Measurements from ENCODE around the gene WTIP. TPM values are rescaled to one million over a fixed set of nuclear protein-coding genes. Genes with fewer than 3 reads are reported as not detected.
A peak's percentile ranks its signal among the peaks of the same experiment; 100 is the strongest.

WTIP gene
- total RNA-seq, 1 donor from 2014 or later, result 40.3 TPM

GRCh38 chr19:34490141-34490766, 8.7 kb downstream of the WTIP start:
- peaks cover 19% of the 10 kb centered on the region for H3K36me3 ChIP-seq (ENCODE audit: control insufficient read depth, insufficient read depth, low read length)
- H3K4me3 ChIP-seq (ENCODE audit: low read depth, low read length), result no peak overlapping the region
- no peaks in the 10 kb centered on the region for H3K27me3 ChIP-seq (ENCODE audit: control insufficient read depth, insufficient read depth, low read length)
- TF ChIP-seq CTCF (IDR thresholded peaks at IDR 0.05; ENCODE audit: insufficient read depth, low read length, severe bottlenecking), result no peak
- FAIRE-seq (no peak), DNase-seq (ENCODE audit: low read depth) (no peak)

- TF ChIP-seq CTCF (IDR thresholded peaks at IDR 0.05; ENCODE audit: insufficient read depth, low read length, severe bottlenecking), result no peak
- no peak overlapping the region for H3K4me3 ChIP-seq (ENCODE audit: low read depth, low read length)
- no peak for FAIRE-seq
- H3K27me3 ChIP-seq (ENCODE audit: control insufficient read depth, insufficient read depth, low read length), result no peaks in the 10 kb centered on the region
- DNase-seq (ENCODE audit: low read depth), result no peak
- peaks cover 21% of the 10 kb centered on the region for H3K36me3 ChIP-seq (ENCODE audit: control insufficient read depth, insufficient read depth, low read length)
These were observed 11.6 kb downstream of the WTIP start for GRCh38 chr19:34493038-34493648.

GRCh38 chr19:34493649-34494044, 12.1 kb downstream of the WTIP start:
- TF ChIP-seq CTCF (IDR thresholded peaks at IDR 0.05; ENCODE audit: insufficient read depth, low read length, severe bottlenecking), result no peak
- DNase-seq (ENCODE audit: low read depth), result no peak
- Histone ChIP-seq H3K4me3 (ENCODE audit: low read depth, low read length) (no peak overlapping the region), H3K27me3 (ENCODE audit: control insufficient read depth, insufficient read depth, low read length) (no peaks in the 10 kb centered on the region), H3K36me3 (ENCODE audit: control insufficient read depth, insufficient read depth, low read length) (peaks cover 21% of the 10 kb centered on the region)
- no peak for FAIRE-seq

GRCh38 chr19:34494601-34495000, 13.0 kb downstream of the WTIP start:
- no peak for TF ChIP-seq CTCF (IDR thresholded peaks at IDR 0.05; ENCODE audit: insufficient read depth, low read length, severe bottlenecking)
- Histone ChIP-seq H3K36me3 (ENCODE audit: control insufficient read depth, insufficient read depth, low read length) (peaks cover 21% of the 10 kb centered on the region), H3K4me3 (ENCODE audit: low read depth, low read length) (no peak overlapping the region), H3K27me3 (ENCODE audit: control insufficient read depth, insufficient read depth, low read length) (no peaks in the 10 kb centered on the region)
- FAIRE-seq (peak; percentile 28), DNase-seq (ENCODE audit: low read depth) (no peak)

- no peaks in the 10 kb centered on the region for H3K27me3 ChIP-seq (ENCODE audit: control insufficient read depth, insufficient read depth, low read length)
- TF ChIP-seq CTCF (IDR thresholded peaks at IDR 0.05; ENCODE audit: insufficient read depth, low read length, severe bottlenecking), result no peak
- DNase-seq (ENCODE audit: low read depth) (no peak), FAIRE-seq (peak; percentile 77)
- no peak overlapping the region for H3K4me3 ChIP-seq (ENCODE audit: low read depth, low read length)
- peaks cover 16% of the 10 kb centered on the region for H3K36me3 ChIP-seq (ENCODE audit: control insufficient read depth, insufficient read depth, low read length)
These were observed 13.9 kb downstream of the WTIP start for GRCh38 chr19:34495416-34495815.

Data from bronchial epithelial cell (primary cell).